ENCODE results near the gene SEBOX. TPM values are rescaled to one million over a fixed set of nuclear protein-coding genes. Genes with fewer than 3 reads are reported as not detected.

SEBOX gene
- total RNA-seq, 1 donor from 2014 or later, result not detected

GRCh38 chr17:28394337-28395116, 29.5 kb upstream of the SEBOX start:
- peak in 1 of 2 donors; percentile 53 for DNase-seq (ENCODE audit: low read depth in 2 of 2)

DNA sequence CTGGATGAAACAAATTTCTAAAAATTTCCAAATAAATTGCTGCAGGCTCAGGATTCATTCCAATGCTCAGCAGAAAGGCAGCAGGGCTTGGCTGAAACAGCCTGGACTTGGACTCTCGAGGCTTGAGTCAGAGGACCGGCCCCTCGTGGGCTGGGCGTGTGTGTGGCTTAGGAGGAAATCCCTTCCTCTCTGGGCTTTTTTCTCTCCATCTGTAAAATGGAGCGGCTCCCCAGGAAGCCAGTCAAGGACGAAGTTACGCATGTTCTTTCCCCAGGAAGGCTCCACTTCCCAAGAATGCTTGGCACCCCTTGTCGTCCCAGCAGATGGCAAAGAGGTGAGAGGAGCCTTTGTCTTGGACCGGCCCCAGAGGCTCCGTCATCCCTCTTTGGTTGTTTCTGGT, 27.5 kb upstream of the SEBOX start:
- DNase-seq (ENCODE audit: low read depth in 2 of 2), result no peak

GRCh38 chr17:28391401-28391800, 26.4 kb upstream of the SEBOX start:
- no peak for DNase-seq (ENCODE audit: low read depth in 2 of 2)

DNA sequence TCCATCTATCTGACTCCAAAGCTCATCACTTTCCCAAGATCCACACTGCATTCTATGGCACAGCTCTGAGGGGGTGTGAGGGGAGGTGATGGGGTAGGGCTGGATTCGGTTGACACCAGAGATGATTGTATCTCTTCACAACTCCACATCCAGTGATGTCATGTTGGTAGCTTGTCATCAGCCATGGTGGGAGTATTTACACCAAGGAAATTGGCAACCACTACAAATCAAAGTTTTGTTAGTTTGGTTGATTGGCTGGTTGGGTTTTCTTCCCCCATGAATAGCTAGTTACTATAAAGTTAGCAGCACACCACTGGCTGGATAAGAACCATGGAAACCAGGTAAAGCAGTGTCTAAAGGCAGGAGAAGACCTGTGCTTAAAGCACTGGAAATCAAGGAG, 26.0 kb upstream of the SEBOX start:
- no peak for DNase-seq (ENCODE audit: low read depth in 2 of 2)

- DNase-seq (ENCODE audit: low read depth in 2 of 2), result no peak
Measured at GRCh38 chr17:28390563-28390962, 25.6 kb upstream of the SEBOX start.

DNA sequence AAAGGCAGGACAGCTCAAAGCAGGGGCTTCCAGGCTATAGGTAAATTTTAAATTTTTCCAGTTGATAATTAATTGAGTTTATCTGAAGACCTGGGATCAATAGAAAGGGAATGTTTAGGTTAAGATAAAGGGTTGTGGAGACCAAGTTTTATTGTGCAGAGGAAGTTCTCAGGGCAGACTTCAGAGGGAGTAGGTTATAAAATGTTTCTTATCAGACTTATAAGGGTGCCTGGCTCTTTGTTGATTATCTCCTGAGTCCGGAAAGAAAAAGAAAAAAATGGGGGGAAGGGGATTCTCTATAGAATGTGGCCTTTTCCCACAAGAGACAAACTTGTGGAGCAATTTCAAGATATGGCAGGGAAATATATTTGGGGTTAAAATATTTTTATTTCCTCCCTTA, 25.1 kb upstream of the SEBOX start:
- no peak for DNase-seq (ENCODE audit: low read depth in 2 of 2)

DNA sequence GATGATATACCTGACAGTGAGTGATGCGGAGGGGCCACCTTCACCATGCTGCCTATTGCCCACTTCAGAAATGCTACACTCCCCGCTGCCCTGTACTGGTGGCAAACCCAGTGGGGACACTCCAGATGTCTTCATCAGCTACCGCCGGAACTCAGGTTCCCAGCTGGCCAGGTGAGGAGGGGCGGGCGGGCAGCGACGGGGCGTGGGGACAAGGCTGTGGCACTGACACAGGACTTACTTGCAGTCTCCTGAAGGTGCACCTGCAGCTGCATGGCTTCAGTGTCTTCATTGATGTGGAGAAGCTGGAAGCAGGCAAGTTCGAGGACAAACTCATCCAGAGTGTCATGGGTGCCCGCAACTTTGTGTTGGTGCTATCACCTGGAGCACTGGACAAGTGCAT, 23.1 kb upstream of the SEBOX start:
- DNase-seq (ENCODE audit: low read depth in 2 of 2), result no peak

DNA sequence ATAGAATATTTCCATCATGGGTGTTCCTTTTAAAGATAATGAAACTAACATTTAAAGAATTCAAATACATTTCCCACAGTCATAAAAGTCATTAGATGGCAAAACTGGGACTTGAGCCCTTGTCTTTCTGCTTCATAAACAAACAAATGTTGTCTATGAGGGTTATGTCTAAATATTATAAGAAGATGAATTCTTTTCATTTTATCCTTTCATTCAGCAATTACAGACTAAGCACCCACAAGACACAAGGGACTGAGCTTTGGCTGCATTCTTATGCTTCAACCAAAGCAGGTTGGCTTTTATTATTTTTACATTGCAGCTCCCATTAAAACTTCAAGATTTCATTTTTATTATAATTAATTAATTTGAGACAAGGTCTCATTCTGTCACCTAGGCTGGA, 21.4 kb upstream of the SEBOX start:
- no peak for DNase-seq (ENCODE audit: low read depth in 2 of 2)

DNA sequence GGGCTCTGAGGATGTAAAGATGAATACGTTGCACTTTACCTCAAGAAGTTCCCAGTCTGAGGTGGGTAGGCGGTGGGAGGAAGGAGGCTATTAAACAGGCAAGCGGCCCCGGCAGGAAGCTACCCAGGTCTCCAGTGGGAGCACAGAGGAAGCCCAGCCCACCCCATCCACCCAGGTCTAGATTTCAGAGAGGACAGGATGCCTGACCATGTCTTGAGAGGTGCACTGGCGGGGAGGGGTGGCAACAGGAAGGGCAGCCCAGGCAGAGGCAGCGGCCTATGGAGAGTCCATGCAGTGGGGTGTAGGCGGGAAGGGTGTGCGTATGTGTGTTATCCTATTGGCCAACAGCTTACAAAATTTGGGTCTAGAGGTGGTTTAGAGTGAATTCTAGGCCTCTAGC, 20.4 kb upstream of the SEBOX start:
- no peak for DNase-seq (ENCODE audit: low read depth in 2 of 2)

DNA sequence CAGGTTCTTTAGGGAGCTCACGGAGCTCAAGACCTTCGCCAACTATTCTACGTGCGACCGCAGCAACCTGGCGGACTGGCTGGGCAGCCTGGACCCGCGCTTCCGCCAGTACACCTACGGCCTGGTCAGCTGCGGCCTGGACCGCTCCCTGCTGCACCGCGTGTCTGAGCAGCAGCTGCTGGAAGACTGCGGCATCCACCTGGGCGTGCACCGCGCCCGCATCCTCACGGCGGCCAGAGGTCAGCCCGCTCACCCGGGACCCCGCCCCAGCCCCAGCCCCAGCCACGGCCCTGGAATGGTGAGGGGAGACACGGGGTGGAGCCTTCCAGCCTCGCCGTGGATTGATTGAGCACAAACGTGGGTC, 20.0 kb upstream of the SEBOX start:
- DNase-seq (ENCODE audit: low read depth in 2 of 2), result no peak

- DNase-seq (ENCODE audit: low read depth in 2 of 2), result peak in 1 of 2 donors; percentile 34
Measured at GRCh38 chr17:28384281-28385036, 19.5 kb upstream of the SEBOX start.

GRCh38 chr17:28381141-28381825, 16.3 kb upstream of the SEBOX start:
- DNase-seq (ENCODE audit: low read depth in 2 of 2), result peak in 1 of 2 donors; percentile 57

- peak in 1 of 2 donors; percentile 44 for DNase-seq (ENCODE audit: low read depth in 2 of 2)
Measured at GRCh38 chr17:28379814-28380801, 15.1 kb upstream of the SEBOX start.

DNA sequence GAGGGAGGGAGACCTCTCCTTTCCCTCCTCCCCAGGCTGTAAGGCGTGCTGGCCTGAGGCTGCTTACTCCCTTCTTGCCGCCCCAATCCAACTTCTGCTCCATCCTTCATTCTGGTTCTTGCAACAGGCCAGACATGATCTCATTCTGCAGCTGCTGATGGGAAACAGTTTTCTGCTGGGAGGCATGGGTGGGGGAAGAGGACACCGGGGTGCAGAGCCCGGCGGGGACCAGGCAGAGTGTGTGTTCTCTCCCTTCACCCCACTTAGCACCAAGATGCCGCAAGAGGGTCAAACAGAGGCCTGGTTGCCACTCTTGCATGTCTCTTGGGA, 7.9 kb upstream of the SEBOX start:
- DNase-seq (ENCODE audit: low read depth in 2 of 2), result no peak

GRCh38 chr17:28372203-28372944, 7.4 kb upstream of the SEBOX start:
- DNase-seq (ENCODE audit: low read depth in 2 of 2), result peak in 1 of 2 donors; percentile 38

DNA sequence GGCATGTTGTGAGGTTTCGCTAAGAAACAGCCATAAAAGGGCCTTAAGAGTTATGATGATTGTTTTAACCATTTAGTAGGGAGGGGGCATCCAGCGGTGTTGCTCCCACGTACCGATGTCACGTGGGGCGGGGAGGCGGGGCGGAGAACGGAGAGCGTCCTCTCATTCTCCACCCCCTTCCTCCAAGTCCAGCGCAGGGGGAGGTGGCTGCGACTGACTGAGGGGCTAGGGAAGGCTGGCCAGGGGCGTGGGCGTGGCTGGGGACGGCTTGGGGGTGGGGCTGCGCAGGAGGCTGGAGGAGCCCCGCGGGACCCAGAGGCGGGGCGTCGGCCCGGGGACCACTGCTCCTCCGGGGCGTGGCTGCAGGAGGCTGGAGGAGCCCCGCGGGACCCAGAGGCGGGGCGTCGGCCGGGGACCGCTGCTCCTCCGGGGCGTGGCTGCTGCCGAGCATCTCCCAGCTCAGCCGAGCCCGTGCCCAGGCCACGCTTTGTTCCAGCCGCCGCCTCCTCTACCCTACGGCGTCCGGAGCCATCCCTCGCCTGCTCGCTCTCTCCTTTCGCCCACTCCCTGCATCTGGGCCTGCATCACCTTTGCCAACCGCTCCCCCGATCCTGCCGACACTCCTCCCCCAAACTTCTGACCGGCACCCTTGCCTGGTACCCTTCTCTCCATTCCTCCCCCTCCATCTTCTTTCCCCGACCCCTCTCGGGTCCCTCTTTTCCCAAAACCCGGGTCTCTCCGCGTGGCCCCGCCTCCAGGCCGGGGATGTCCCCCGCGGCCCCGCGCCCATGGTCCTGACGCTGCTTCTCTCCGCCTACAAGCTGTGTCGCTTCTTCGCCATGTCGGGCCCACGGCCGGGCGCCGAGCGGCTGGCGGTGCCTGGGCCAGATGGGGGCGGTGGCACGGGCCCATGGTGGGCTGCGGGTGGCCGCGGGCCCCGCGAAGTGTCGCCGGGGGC, 6.5 kb upstream of the SEBOX start, which contains the start of gene SARM1:
TSS of gene SARM1 (plus strand) at position 450 of the 958 bp plus-strand sequence. CDS start at position 789, 339 bp downstream.
- DNase-seq (ENCODE audit: low read depth in 2 of 2), result peak in 1 of 2 donors; percentile 69

DNA sequence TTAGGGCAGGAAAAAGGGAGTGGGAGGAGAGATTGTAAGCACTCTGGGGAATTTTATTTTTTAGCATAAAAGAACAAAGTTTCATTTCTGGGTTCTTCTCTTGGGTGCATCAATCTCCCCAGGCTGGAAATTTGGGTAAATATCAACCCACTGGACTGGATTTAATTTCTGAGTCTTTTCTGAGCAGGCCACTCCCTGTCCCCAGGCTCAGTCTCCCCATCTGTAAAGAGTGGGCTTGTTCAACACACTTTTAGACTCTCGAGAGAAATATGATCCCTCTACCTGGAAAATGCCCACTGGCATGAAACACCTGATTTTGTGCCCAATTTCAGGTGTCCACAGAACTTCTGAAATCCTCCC, 5.7 kb upstream of the SEBOX start:
- no peak for DNase-seq (ENCODE audit: low read depth in 2 of 2)

GRCh38 chr17:28370035-28370743, 5.2 kb upstream of the SEBOX start, which contains the start of gene VTN:
TSS of gene VTN (minus strand) at chr17:28370307. CDS start at chr17:28370203, 104 bp downstream.
- no peak for DNase-seq (ENCODE audit: low read depth in 2 of 2)

DNA sequence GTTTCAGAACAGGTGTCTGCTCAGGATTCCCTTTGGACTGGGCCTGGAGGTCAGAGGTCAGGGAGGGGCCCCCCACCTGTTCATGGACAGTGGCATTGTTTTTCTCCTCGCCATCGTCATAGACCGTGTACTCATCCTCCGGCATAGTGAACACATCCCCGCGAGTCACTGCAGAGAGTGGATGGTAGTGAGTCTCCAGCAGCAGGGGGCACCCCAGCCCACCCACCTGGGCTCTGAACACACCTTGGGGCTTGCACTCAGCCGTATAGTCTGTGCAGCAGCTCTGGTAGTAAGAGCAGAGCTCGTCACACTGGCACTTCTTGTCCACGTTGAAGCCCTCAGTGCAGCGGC, 4.7 kb upstream of the SEBOX start:
- no peak for DNase-seq (ENCODE audit: low read depth in 2 of 2)

Measured in dermis microvascular lymphatic vessel endothelial cell (primary cell).